H9 (cell line): ENCODE measurements around the gene ADAM30. TPM values are rescaled to one million over a fixed set of nuclear protein-coding genes. Genes with fewer than 3 reads are reported as not detected.

ENCODE experiments used
- DNase-seq: peaks from one replicate; pipeline ENCODE4 v3.0.0-alpha.2; 2017
- H2AFZ ChIP-seq: one replicate; pipeline ENCODE4 v1.6.1; 2013; ENCODE audit warnings: mild to moderate bottlenecking, low read length, control low read depth, moderate library complexity
- H2AK5ac ChIP-seq: 2 replicates; pipeline ENCODE4 v1.6.1; 2013; ENCODE audit warnings: low read length, control low read depth, mixed read lengths; ENCODE audit not compliant: insufficient read length
- H2BK120ac ChIP-seq: one replicate; pipeline ENCODE4 v1.6.1; 2013; ENCODE audit warnings: low read depth, mild to moderate bottlenecking, low read length, control low read depth, inconsistent platforms; ENCODE audit not compliant: poor library complexity, severe bottlenecking
- H2BK12ac ChIP-seq: 2 replicates; pipeline ENCODE4 v1.6.1; 2013; ENCODE audit warnings: low read length, control low read depth, mixed read lengths, low read depth; ENCODE audit not compliant: insufficient read length
- H2BK15ac ChIP-seq: 2 replicates; pipeline ENCODE4 v1.6.1; 2013; ENCODE audit warnings: low read depth, low read length, control low read depth
- H2BK20ac ChIP-seq: one replicate; pipeline ENCODE4 v1.6.1; 2013; ENCODE audit warnings: low read depth, mild to moderate bottlenecking, low read length, control low read depth, inconsistent platforms; ENCODE audit not compliant: poor library complexity, severe bottlenecking
- H2BK5ac ChIP-seq: 2 replicates; pipeline ENCODE4 v1.6.1; 2013; ENCODE audit warnings: low read length, control low read depth, mixed read lengths; ENCODE audit not compliant: insufficient read length
- H3K14ac ChIP-seq: 2 replicates; pipeline ENCODE4 v1.6.1; 2013; ENCODE audit warnings: low read length, control low read depth; ENCODE audit not compliant: insufficient read depth
- H3K18ac ChIP-seq: 2 replicates; pipeline ENCODE4 v1.6.1; 2013; ENCODE audit warnings: low read depth, mild to moderate bottlenecking, mixed read lengths, low read length, control low read depth; ENCODE audit not compliant: insufficient read length
- H3K23ac ChIP-seq: 2 replicates; pipeline ENCODE4 v1.6.1; 2013; ENCODE audit warnings: low read length, control low read depth, mixed read lengths, low read depth; ENCODE audit not compliant: insufficient read length
- H3K23me2 ChIP-seq: 2 replicates; pipeline ENCODE4 v1.6.1; 2013; ENCODE audit warnings: low read depth, mild to moderate bottlenecking, mixed read lengths, low read length, control low read depth; ENCODE audit not compliant: insufficient read length, poor library complexity, severe bottlenecking
- H3K27ac ChIP-seq: 2 replicates; pipeline ENCODE4 v1.5.1; 2013; ENCODE audit warnings: low read length, control low read depth, mixed read lengths, low read depth; ENCODE audit not compliant: insufficient read length
- H3K27me3 ChIP-seq: 2 replicates; pipeline ENCODE4 v1.6.1; 2013; ENCODE audit warnings: low read length, control low read depth, inconsistent platforms; ENCODE audit not compliant: insufficient read depth
- H3K4ac ChIP-seq: 2 replicates; pipeline ENCODE4 v1.6.1; 2013; ENCODE audit warnings: low read depth, mild to moderate bottlenecking, control low read depth, inconsistent platforms, low read length, moderate library complexity
- H3K4me1 ChIP-seq: 2 replicates; pipeline ENCODE4 v1.6.1; 2013; ENCODE audit warnings: low read length, control low read depth, inconsistent platforms; ENCODE audit not compliant: insufficient read depth
- H3K4me2 ChIP-seq: 2 replicates; pipeline ENCODE4 v1.6.1; 2013; ENCODE audit warnings: low read length, control low read depth, mixed read lengths; ENCODE audit not compliant: insufficient read length, insufficient read depth
- H3K56ac ChIP-seq: 2 replicates; pipeline ENCODE4 v1.6.1; 2013; ENCODE audit warnings: low read depth, mild to moderate bottlenecking, mixed read lengths, low read length, control low read depth; ENCODE audit not compliant: insufficient read length
- H3K79me1 ChIP-seq: 2 replicates; pipeline ENCODE4 v1.6.1; 2013; ENCODE audit warnings: low read depth, mild to moderate bottlenecking, moderate library complexity, low read length, control low read depth, inconsistent platforms; ENCODE audit not compliant: insufficient read depth, poor library complexity, severe bottlenecking
- H3K79me2 ChIP-seq: 2 replicates; pipeline ENCODE4 v1.6.1; 2013; ENCODE audit warnings: low read length, control low read depth, inconsistent platforms; ENCODE audit not compliant: insufficient read depth
- H3K9ac ChIP-seq: 2 replicates; pipeline ENCODE4 v1.6.1; 2013; ENCODE audit warnings: low read length, control low read depth, mixed read lengths; ENCODE audit not compliant: insufficient read length; ENCODE audit errors: extremely low read depth
- H3K9me3 ChIP-seq: one replicate; pipeline ENCODE4 v1.6.1; 2013; ENCODE audit warnings: low read depth, low read length, inconsistent platforms; ENCODE audit not compliant: control insufficient read depth
- H3T11ph ChIP-seq: one replicate; pipeline ENCODE4 v1.6.1; 2013; ENCODE audit warnings: mild to moderate bottlenecking, low read length, control low read depth, inconsistent platforms
- H4K20me1 ChIP-seq: one replicate; pipeline ENCODE4 v1.6.1; 2013; ENCODE audit not compliant: control insufficient read depth, insufficient read length, insufficient read depth
- H4K5ac ChIP-seq: 2 replicates; pipeline ENCODE4 v1.6.1; 2013; ENCODE audit warnings: low read depth, mild to moderate bottlenecking, mixed read lengths, low read length, control low read depth; ENCODE audit not compliant: insufficient read length
- H4K8ac ChIP-seq: replicated peaks from 2 replicates; pipeline ENCODE4 v1.6.1; 2013; ENCODE audit warnings: low read length, control low read depth, mixed read lengths, low read depth; ENCODE audit not compliant: insufficient read length
- H4K91ac ChIP-seq: 2 replicates; pipeline ENCODE4 v1.6.1; 2013; ENCODE audit warnings: low read depth, mild to moderate bottlenecking, moderate library complexity, mixed read lengths, low read length, control low read depth; ENCODE audit not compliant: insufficient read length
- H3K27ac Mint-ChIP-seq, 3 experiments: 2 replicates in 2 of 3; 3 replicates in 1 of 3; pipeline ENCODE4 v1.8.0; 2020 to 2021; ENCODE audit warnings: mixed read lengths in 3 of 3, mild to moderate bottlenecking in 1 of 3, moderate library complexity in 1 of 3
- H3K27me3 Mint-ChIP-seq: 2 replicates; pipeline ENCODE4 v1.8.0; 2021; ENCODE audit warnings: low read depth, mild to moderate bottlenecking, moderate library complexity, mixed read lengths
- H3K36me3 Mint-ChIP-seq, 3 experiments: 2 replicates in 2 of 3; 3 replicates in 1 of 3; pipeline ENCODE4 v1.8.0; 2020 to 2021; ENCODE audit warnings: low read depth in 3 of 3, mixed read lengths in 3 of 3; ENCODE audit not compliant: insufficient read depth in 1 of 3
- H3K4me1 Mint-ChIP-seq, 2 experiments: 2 replicates each; pipeline ENCODE4 v1.8.0; 2020; ENCODE audit warnings: mixed read lengths in 2 of 2
- H3K4me3 Mint-ChIP-seq, 2 experiments: 2 replicates in 1 of 2; 3 replicates in 1 of 2; pipeline ENCODE4 v1.8.0; 2020 to 2021; ENCODE audit warnings: mild to moderate bottlenecking in 2 of 2, mixed read lengths in 2 of 2, moderate library complexity in 1 of 2
- H3K9me3 Mint-ChIP-seq, 2 experiments: 2 replicates in 1 of 2; 3 replicates in 1 of 2; pipeline ENCODE4 v1.8.0; 2020; ENCODE audit warnings: mild to moderate bottlenecking in 2 of 2, mixed read lengths in 2 of 2, moderate library complexity in 1 of 2
- CTCF ChIP-seq: fragments of 200-600 bp; sonication (generic); conservative IDR thresholded peaks from 3 replicates; pipeline ENCODE4 v1.8.0; 2021; ENCODE audit warnings: antibody characterized with exemption, mild to moderate bottlenecking
- WGBS: extraction: QIAGEN DNeasy Blood & Tissue Kit; methylation state at CpG from one replicate; pipeline ENCODE4 v1.1.7; 2013; ENCODE audit warnings: missing lambda C conversion rate, low lambda C conversion rate, mixed read lengths; ENCODE audit not compliant: insufficient read length; ENCODE audit errors: extremely low coverage; 5-methylcytosine and 5-hydroxymethylcytosine counted together
- total RNA-seq: library from RNA; stranded (reverse); gene quantifications from 2 replicates; pipeline ENCODE4 v1.2.1, GENCODE V29; 2021

The ADAM30 gene
- total RNA-seq, 1 experiment from 2014 or later = not detected

DNA sequence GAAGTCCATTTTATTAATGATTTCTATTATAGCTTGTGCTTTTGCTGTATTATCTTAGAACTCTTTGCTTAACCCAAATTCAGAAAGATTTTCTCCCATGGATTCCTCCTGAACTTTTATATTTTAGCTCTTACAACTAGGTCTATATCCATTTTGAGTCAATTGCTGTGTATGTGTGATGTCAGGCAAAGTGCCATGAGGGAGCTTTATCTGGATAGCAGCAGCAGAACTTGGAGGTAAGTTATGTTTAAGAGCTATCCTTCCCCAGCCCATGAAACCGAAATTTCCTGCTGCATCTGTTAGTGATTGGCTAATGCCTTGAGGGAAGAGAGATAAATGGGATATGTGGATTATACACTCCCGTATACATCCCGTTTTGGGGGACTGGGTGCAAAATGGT lies 29.9 kb downstream of the ADAM30 start:
- H4K8ac ChIP-seq = no peak overlapping the region
- H3K4me1 ChIP-seq = no peaks in the 10 kb centered on the region
- no peak overlapping the region for H2BK15ac ChIP-seq
- no peak overlapping the region for H3K14ac ChIP-seq
- no peaks in the 10 kb centered on the region for H3K23me2 ChIP-seq
- H4K20me1 ChIP-seq = no peaks in the 10 kb centered on the region
- H3K79me1 ChIP-seq = no peaks in the 10 kb centered on the region
- no peaks in the 10 kb centered on the region for H3K36me3 Mint-ChIP-seq
- no peak overlapping the region for H3K9ac ChIP-seq
- H2BK12ac ChIP-seq = no peak overlapping the region
- DNase-seq = no peak
- no peak overlapping the region for H3K27ac ChIP-seq
- no peak overlapping the region for H2BK5ac ChIP-seq
- H3K18ac ChIP-seq = no peak overlapping the region
- H3K27me3 Mint-ChIP-seq = peaks cover 4% of the 10 kb centered on the region
- no peak overlapping the region for H3K27ac Mint-ChIP-seq
- no peak overlapping the region for H4K5ac ChIP-seq
- no peaks in the 10 kb centered on the region for H3K9me3 Mint-ChIP-seq
- no peak overlapping the region for H2BK120ac ChIP-seq
- H3K4ac ChIP-seq = no peak overlapping the region
- H2BK20ac ChIP-seq = no peak overlapping the region
- WGBS = no CpG with 5 or more reads among the region's 3 CpGs
- TF ChIP-seq CTCF = no peak
- no peak overlapping the region for H3K4me2 ChIP-seq
- no peaks in the 10 kb centered on the region for H3K27me3 ChIP-seq
- no peaks in the 10 kb centered on the region for H3K79me2 ChIP-seq
- no peak overlapping the region for H2AK5ac ChIP-seq
- no peak overlapping the region for H3K4me3 Mint-ChIP-seq
- H3K23ac ChIP-seq = no peak overlapping the region
- no peak overlapping the region for H4K91ac ChIP-seq
- H3K4me1 Mint-ChIP-seq = peaks cover 4% of the 10 kb centered on the region in 2 experiments; a peak in 3 of 4 replicates
- H3K56ac ChIP-seq = no peak overlapping the region
- H3K9me3 ChIP-seq = no peaks in the 10 kb centered on the region
- no peak overlapping the region for H2AFZ ChIP-seq
- H3T11ph ChIP-seq = no peak overlapping the region
